ENCODE results near the gene RPS6KA2.

RPS6KA2 gene

GRCh38 chr6:166596776-166597507 is 30.1 kb downstream of the RPS6KA2 start:
- no peak for DNase-seq (ENCODE audit: low read depth in 1 of 2, low spot score in 1 of 2)
- Histone ChIP-seq H3K27ac (replicated peaks) (no peak overlapping the region), H3K4me3 (replicated peaks; ENCODE audit: insufficient read depth, low read length) (no peak overlapping the region), H3K27me3 (ENCODE audit: insufficient read depth, poor library complexity, severe bottlenecking) (no peaks in the 10 kb centered on the region)
- TF ChIP-seq GABPA (IDR thresholded peaks at IDR 0.05; ENCODE audit: low read depth) (no peak), SPI1 (IDR thresholded peaks at IDR 0.05; ENCODE audit: borderline replicate concordance, low read depth) (no peak), POLR2AphosphoS5 (IDR thresholded peaks at IDR 0.05; ENCODE audit: low read depth) (no peak), REST (IDR thresholded peaks at IDR 0.05; ENCODE audit: insufficient replicate concordance, low read depth) (no peak)
- TF ChIP-seq, protein P1, sequence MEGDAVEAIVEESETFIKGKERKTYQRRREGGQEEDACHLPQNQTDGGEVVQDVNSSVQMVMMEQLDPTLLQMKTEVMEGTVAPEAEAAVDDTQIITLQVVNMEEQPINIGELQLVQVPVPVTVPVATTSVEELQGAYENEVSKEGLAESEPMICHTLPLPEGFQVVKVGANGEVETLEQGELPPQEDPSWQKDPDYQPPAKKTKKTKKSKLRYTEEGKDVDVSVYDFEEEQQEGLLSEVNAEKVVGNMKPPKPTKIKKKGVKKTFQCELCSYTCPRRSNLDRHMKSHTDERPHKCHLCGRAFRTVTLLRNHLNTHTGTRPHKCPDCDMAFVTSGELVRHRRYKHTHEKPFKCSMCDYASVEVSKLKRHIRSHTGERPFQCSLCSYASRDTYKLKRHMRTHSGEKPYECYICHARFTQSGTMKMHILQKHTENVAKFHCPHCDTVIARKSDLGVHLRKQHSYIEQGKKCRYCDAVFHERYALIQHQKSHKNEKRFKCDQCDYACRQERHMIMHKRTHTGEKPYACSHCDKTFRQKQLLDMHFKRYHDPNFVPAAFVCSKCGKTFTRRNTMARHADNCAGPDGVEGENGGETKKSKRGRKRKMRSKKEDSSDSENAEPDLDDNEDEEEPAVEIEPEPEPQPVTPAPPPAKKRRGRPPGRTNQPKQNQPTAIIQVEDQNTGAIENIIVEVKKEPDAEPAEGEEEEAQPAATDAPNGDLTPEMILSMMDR (IDR thresholded peaks at IDR 0.05; ENCODE audit: insufficient read depth, low read length) = no peak

DNA sequence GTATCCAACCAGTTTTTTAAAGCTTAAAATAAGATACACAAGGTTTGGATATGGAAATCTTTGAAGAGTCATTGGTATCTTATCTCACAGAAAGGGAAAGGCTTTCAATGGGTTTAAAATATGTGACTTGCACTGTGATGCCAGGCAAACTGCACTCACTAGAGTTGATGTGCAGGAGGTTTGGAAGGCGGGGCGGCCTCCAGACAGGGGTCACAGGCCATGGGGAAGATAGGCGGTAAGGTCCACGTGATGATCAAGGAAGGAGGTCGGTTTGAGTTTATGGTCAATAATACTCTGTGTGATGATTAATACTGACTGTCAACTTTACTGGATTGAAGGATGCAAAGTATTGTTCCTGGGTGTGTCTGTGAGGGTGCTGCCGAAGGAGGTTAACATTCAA is 31.1 kb downstream of the RPS6KA2 start:
- Histone ChIP-seq H3K4me3 (replicated peaks; ENCODE audit: insufficient read depth, low read length) (no peak overlapping the region), H3K27me3 (ENCODE audit: insufficient read depth, poor library complexity, severe bottlenecking) (no peaks in the 10 kb centered on the region), H3K27ac (replicated peaks) (no peak overlapping the region)
- TF ChIP-seq SPI1 (IDR thresholded peaks at IDR 0.05; ENCODE audit: borderline replicate concordance, low read depth) (no peak), POLR2AphosphoS5 (IDR thresholded peaks at IDR 0.05; ENCODE audit: low read depth) (no peak), REST (IDR thresholded peaks at IDR 0.05; ENCODE audit: insufficient replicate concordance, low read depth) (no peak), GABPA (IDR thresholded peaks at IDR 0.05; ENCODE audit: low read depth) (no peak)
- TF ChIP-seq, protein P1 (IDR thresholded peaks at IDR 0.05; ENCODE audit: insufficient read depth, low read length) = no peak
- no peak for DNase-seq (ENCODE audit: low read depth in 1 of 2, low spot score in 1 of 2)

- Histone ChIP-seq H3K27ac (replicated peaks) (no peak overlapping the region), H3K4me3 (replicated peaks; ENCODE audit: insufficient read depth, low read length) (no peak overlapping the region), H3K27me3 (ENCODE audit: insufficient read depth, poor library complexity, severe bottlenecking) (no peaks in the 10 kb centered on the region)
- TF ChIP-seq SPI1 (IDR thresholded peaks at IDR 0.05; ENCODE audit: borderline replicate concordance, low read depth) (no peak), GABPA (IDR thresholded peaks at IDR 0.05; ENCODE audit: low read depth) (no peak), POLR2AphosphoS5 (IDR thresholded peaks at IDR 0.05; ENCODE audit: low read depth) (no peak), REST (IDR thresholded peaks at IDR 0.05; ENCODE audit: insufficient replicate concordance, low read depth) (no peak)
- TF ChIP-seq, protein P1 (IDR thresholded peaks at IDR 0.05; ENCODE audit: insufficient read depth, low read length) = no peak
- no peak for DNase-seq (ENCODE audit: low read depth in 1 of 2, low spot score in 1 of 2)
Observed at GRCh38 chr6:166595061-166595780, 31.8 kb downstream of the RPS6KA2 start.

Data from HL-60 (cell line).